Measurements from ENCODE around the gene SETBP1.

SETBP1 gene

DNA sequence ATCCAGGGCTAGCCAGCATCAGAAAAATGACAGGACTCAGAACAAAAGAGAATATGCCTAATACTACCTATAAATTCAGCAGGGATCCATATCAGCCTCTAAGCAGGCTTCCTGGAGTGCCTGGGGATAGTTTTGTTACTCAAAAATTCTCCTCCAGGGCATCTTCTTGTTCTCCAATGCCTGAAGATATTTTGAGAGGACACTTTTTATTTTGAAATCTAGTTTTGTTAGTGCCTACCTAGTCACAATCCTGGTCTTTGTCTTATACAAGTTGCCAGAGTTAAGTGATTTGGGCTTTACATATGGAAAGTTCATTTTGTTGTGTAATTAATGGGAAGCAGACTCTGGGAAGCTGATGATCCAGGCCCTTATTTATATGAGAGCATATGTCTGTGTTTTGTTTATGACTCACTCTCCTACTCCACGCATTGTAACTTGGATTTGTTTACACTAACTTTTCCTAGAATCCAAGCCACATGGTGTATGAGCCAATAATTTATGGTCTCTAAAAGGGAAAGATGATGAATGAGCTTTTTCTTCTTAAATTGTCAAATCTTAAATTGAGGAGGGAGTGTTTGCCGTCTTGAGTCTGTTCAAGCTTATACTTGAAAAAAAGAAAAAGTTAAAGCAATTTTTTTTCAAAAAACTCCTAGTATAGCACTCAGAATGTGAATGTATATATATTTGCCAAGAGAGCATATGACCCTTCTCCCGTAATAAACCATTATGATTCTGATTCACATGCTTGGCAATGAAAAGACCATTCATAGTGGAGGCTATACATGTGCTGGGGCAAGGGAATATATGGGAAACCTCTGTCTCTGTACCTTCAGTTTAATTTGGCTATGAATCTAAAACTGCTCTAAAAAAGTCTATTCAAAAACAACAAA is 370.3 kb downstream of the SETBP1 start:
- no peak for DNase-seq

DNA sequence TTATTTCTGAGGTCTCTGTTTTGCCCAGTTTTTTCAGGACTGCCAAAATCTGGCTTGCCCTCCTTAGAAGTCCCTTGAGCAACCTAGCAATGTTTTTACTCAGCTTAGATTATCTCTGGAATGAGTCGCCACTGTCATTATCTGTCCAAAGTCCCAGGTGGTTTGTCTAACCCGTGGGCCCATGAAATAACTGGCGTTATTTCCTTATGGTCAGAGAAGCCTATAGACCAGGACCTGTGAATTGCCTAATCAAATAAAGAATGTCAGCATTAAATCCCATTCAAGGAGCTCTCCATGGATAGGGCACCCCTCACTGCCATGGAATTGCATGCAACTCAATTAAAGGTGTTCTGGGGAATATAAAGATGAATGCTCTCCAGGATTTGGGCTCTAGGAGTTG is 373.9 kb downstream of the SETBP1 start:
- DNase-seq: no peak

GRCh38 chr18:45055811-45056210 is 375.1 kb downstream of the SETBP1 start:
- no peak for DNase-seq

- DNase-seq: no peak
Measured at GRCh38 chr18:45056926-45057325, 376.2 kb downstream of the SETBP1 start.

DNA sequence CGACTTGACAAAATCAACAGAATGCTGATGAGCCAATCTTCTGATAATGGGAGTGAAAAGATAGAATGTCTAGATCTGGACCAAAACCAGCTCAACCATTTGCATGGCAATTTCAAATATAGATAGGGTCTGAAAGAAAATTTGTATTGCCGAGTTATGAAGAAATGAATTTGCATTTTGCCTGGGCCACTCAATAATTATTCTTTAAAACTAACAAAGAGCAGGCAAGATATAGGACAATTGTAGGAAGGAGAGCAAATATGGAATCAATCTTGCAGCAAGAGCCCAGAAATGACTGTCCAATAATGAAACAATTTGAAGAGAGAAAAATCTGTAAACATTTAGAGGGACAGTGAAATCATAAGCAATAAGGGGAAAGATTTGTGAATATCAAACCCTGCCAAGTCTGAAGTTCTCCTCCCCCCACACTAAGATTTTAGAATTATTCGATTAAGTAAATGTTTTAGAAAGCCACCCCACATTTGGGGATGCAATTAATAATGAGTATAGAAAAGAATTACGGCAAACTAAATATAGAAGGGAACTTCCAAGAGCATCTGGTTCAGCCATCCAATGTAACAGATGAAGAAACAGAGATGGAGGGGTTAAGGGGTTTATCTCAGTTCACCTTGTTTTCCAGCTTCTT is 377.4 kb downstream of the SETBP1 start:
- DNase-seq: no peak

GRCh38 chr18:45059695-45060094 is 379.0 kb downstream of the SETBP1 start:
- DNase-seq: no peak

DNA sequence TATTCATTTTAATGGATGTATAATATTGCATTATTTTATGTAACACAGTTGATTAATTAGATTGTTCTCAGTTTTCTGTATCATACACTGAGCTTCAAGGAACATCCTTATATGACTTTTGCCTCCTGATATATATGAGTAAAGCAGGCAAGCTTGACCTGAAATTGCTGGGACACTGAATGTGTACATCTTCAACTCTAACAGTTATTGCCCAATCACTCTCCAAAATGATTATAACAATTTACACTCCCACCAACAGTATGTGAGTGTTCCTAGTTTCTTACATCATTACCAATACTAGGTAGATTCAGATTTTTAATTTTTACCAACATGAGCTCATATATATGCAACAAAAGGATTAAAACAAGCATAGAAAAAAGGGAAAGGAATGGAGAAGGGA is 379.4 kb downstream of the SETBP1 start:
- DNase-seq: no peak

DNA sequence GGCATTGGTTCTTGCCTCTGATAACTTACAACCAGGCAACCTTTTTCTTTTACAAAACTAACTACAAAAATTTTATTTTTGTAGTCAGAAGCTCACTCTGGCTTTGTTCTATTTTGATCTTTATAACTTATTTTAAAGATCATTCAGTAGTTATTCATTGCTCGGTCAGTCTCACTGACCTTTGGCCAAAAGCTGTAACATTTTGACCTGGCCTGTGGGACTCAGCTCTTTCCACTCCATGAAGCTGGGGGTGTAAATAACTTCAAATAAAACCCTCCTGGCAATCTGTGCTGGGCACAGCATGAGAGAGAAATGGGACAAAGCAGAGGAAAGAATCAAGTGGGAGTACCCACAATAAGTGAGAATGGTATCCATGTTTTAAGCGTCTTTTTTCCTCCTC is 380.7 kb downstream of the SETBP1 start:
- DNase-seq: no peak

- DNase-seq: no peak
Measured at GRCh38 chr18:45063246-45064038, 382.8 kb downstream of the SETBP1 start.

- no peak for DNase-seq
Measured at GRCh38 chr18:45066210-45066609, 385.5 kb downstream of the SETBP1 start.

- no peak for DNase-seq
Measured at GRCh38 chr18:45066886-45067285, 386.2 kb downstream of the SETBP1 start.

GRCh38 chr18:45068400-45069094 is 387.9 kb downstream of the SETBP1 start:
- no peak for DNase-seq

DNA sequence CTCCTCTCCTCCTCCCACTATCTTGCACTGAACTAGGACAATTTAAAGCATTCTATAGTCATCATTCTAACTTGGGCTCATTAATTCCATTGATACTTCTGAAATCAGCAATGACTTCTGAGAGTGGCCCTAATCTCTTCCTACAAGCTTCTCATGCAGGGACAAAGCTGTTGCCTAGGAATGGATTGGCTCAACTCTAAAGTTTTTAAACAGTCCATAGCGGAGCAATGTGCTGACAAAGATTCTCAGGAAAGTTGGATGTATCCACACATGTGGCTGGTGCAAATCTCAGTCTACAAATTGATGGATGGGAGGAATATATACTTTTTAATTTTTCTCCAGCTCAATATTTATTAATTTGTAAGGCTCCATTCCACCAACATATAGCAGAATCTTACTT is 388.9 kb downstream of the SETBP1 start:
- no peak for DNase-seq

GRCh38 chr18:45071956-45072355 is 391.3 kb downstream of the SETBP1 start:
- DNase-seq: no peak

DNA sequence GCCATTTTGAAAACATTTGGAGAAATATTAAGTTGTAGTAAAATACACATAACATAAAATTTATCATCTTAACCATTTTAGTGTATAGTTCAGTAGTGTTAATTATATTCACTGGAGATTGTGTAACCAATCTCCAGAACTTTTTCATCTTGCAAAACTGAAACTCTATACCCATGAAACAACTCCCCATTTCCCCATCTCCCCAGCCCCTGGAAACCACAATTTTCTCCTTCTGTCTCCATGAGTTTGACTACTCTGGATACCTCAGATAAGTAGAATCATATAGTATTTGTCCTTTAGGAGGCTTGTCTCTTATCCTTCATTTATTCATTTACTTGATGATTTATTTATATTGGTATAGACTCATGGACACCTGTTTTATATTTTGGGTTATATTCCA is 392.9 kb downstream of the SETBP1 start:
- DNase-seq: no peak

GRCh38 chr18:45081566-45082181 is 401.0 kb downstream of the SETBP1 start:
- DNase-seq: no peak

DNA sequence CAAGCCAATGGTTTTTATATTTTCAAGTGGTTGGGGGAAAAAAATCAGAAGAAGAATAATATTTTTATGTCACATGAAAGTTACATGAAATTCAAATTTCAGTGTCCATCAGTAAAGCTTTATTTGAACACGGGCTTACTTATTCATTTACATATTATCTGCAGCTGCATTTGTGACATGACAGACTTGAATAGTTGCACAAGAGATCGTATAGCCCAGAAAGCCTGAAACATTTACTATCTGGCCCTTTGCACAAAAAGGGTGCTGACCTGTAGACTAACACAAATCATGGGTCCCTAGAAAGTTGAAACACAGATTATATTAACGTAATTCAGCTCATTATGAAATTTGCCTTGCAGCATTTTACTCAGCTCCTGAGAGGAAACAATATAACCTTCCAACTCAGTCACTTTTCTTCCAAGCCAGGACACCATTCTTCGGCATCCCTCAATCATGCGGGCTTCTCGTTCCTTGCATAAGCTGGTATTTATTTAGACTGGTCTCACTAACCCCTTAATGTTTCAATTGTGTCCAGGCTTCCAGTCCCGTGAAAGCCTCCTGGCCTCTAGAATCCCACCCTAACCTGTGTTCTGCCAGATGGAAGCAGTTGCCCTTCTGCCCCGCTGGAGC is 402.7 kb downstream of the SETBP1 start:
- no peak for DNase-seq

DNA sequence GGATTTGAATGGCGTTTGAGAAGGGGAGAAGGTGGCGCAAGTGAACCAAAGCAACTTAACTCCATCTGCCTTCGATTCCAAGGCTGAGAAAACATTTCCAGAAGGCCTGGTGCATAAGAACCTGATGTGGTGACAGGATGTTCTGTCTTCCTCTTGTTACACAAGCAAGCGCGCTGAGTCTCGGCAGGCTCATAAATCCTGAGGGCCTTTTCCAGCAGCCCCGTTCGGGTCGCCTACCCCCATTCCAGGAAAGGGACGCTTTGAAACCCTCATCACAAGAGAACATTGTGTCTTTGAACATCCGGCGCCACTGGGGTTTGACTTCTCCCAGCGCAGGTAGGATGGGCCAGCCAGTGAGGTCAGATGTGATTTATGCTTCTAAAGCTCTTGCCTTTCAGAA is 403.5 kb downstream of the SETBP1 start:
- DNase-seq: no peak

DNA sequence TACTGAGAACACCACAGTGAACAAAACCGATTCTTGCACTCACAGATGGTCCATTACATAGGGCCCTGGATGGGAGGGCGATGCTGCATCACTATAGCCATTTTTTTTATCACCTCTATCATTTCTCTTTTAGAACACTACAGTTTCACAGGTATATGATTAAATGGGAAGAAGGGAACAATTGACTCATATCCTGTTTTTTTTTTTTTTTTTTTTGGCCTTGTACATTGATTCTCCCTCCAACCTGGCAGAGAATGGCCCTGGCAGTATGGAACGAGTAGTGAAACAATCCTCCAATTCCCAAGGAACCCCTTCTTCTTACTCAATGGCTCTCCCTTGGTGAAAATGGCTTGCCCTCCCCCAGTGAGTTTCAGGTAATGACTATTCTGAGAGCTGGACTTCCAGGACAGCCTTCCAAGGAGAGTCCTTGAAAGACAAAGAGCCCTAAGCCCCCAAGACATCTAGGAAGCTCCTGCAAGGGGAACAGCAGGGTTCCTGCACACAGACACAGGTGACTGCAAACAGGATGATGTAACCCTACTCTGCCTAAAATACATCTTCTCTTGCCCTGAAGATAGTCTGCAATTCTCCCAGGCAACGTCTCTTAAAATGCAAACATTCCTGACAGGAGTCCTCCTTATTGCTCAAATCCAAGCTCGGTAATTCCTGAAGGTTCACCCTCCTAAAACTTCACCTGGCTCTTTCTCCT is 405.4 kb downstream of the SETBP1 start:
- no peak for DNase-seq

- DNase-seq: no peak
Measured at GRCh38 chr18:45086777-45087176, 406.1 kb downstream of the SETBP1 start.

DNA sequence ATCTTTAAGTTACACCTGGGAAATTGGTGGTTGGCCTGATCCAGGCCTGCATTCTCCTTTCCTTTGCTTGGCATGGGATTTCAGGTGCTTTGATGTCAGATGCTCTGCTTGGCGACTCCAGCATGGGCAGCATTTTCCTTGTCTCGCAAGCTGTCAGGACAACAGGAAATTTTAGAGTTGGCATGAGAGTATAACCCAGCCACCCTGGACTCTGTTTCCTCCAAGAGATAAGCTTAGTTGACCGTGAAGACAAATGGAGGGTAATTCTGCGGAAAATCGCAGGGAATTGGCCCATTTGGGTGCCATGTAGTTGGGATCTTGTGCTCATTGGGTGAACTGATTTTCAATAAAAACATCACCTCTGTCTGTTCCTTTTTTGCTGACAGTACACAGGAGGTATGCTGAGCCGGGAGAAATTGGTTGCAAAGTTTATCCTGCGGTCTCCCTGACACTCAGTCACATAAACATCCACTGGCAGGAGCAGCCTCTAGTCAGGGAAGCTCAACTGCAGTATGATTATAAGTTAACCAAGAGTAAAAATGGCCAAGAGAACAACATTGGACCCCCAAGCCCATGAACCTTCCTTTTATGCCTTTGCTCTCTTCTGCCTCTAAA is 409.9 kb downstream of the SETBP1 start:
- DNase-seq: no peak

All from islet precursor cell (in vitro differentiated cells).